ENCODE measurements around the gene ADORA2A.

ADORA2A gene

DNA sequence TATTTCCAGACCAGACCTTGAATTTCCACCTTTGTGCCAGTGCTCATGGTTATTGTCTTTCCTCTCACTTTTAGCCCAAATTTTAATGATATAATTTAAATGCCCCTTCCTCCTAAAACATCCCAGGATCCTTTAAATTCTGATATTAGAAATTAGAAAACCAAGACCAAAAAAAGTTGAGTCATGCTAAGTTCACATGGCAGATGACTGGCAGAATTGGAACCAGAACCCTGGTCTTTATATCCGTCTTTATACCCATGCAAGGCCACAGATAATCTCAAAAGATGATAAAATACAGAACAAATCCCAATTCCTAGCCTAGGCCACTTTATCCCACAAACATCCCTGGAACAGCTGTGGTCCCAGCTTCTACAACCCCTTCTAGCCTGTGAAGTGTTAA lies 26.5 kb downstream of the ADORA2A start:
- no peak for DNase-seq (ENCODE audit: low spot score)

DNA sequence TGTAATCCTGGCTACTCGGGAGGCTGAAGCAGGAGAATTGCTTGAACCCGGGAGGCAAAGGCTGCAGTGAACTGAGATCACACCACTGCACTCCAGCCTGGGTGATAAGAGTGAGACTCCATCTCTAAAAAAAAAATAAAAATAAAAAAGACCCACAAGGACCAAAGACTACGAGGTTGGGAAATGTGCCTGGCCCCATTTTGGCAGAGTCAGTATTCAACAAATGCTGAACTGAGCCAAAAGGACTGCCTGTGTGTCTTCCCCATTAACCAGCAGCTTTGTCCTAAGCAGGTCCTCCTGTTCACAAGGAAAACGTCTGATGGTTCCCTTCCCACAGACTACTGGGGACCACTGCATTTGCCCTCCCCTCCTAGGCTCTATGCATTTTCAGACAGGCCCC lies 27.6 kb downstream of the ADORA2A start:
- no peak for DNase-seq (ENCODE audit: low spot score)

DNA sequence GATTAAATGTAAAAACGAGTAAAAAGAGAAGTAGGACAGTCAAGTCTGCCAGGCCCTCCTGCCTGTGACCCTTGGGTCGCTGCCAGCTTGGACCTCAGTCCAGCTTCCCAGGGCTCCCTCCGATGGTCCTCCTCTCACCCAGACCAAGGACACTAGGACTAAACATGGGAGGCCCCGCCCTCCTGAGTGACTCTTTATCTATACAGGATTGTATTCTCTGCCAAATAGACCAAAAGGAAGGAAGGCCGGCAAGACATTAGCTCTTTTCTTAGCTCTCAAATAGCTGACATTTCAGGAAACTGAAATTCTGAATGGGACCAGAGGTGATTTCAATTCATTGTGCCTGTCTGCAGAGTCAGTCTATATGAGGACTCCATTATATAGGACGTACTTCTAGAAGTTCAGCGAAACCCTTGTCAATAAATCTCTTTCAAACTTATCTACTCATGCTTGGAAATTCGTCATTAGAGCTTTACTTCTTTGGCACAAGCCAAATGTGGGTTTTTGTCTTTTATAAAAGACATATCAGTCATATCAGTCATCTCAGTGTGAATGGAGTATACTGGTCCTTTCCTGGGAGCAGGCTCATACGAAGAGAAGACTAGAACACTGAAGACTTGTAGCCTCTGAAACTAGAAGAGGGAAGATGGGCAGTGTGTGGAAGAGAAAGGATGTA lies 28.5 kb downstream of the ADORA2A start:
- DNase-seq (ENCODE audit: low spot score) = no peak

DNA sequence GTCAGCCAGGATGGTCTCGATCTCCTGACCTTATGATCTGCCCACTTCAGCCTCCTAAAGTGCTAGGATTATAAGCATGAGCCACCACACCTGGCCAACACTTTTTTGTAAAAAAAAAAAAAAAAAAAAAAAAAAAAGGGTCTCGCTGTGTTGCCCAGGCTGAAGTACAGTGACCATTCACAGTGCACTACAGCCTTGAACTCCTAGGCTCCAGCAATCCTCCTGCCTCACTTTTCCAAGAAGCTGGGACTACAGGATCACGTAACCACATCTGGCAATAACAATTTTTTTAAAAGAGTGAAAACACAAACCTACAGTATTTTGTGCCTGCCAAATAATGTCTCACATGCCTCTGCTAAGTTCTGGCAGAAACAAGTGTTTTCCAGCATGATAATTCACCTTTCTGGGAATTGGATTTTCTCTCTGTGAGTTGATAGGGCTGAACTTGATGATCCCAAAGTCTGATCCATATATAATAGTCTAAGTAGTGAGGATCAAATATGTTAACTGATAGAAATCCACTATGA lies 30.6 kb downstream of the ADORA2A start:
- DNase-seq (ENCODE audit: low spot score) = no peak

DNA sequence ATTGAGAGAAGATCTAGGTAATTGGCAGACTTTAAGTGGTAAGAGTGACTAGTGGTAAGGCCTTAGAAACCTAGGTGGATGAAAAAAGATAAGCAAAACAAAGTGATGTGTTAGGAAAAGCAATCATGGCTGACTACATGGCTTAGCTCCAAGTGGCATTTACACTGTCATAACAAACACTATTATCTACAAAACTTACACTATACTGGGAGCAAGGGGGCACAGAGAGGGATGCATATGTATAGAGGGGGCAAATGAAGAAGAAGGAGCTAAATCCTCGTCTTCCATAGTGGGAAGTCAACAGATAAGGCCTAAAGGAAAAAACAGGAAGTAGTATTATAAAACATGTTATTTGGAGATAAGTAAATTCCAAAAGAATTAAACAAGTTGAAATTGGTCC lies 32.5 kb downstream of the ADORA2A start:
- no peak for DNase-seq (ENCODE audit: low spot score)

DNA sequence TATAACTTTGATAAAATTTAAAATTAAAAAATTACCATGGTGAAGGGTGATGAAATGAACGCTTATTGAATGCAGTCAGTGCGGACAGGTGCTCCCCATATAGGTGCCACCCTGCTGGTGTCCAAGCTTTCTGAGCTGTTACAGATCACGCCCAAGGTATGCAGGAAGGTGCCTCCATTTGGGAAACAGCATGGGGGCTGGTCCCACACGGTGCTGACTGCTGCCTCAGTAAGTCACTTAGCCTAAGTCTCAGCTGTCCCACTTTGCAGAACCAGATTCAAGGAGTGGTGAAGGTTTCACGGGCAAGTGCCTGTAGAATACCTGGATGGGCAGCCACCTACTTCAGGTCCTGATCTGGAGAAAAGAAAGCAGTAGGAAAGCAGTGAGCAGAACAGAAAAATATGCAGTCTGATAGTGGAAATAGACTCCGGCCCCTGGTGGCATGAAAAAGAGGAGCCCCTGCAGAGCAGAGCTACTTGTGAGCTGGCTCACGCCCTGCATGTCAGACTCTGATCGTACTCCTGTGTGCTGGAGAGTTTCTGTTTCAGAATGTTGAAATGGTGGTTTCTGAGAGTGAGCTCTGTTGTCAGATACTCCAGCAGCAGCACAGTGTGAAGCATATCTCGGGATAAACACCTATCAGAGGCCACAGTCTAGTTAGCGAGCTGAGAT lies 33.2 kb downstream of the ADORA2A start:
- no peak for DNase-seq (ENCODE audit: low spot score)

DNA sequence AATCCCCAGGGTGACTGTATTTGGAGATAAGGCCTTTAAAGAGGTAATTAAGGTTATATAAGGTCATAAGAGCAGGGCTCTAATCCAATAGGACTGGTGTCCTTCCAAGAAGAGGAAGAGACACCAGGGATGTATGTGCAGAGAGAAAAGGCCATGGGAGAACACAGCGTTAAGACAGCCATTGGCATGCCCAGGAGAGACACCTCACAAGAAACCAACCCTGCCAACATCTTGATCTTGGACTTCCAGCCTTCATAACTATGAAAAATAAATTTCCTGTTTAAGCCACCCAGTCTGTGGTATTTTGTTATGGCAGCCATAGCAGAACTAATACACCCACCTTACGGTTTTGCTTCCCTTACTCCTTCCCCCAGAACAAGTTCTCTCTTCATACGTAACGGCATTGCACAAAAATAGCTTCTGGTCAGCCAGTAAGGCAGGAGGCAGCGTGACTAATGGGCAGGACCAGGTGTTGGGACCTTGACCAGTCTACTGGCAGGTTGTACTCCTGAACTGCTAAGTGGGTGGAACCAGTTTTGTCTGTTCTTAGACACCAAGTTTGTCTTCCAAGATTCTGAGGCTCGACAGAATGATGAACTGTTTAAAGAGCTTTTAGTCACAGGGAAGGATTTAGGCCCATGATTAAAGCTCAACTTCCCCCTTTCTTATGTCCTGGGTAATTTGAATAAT lies 35.8 kb downstream of the ADORA2A start:
- no peak for DNase-seq (ENCODE audit: low spot score)

DNA sequence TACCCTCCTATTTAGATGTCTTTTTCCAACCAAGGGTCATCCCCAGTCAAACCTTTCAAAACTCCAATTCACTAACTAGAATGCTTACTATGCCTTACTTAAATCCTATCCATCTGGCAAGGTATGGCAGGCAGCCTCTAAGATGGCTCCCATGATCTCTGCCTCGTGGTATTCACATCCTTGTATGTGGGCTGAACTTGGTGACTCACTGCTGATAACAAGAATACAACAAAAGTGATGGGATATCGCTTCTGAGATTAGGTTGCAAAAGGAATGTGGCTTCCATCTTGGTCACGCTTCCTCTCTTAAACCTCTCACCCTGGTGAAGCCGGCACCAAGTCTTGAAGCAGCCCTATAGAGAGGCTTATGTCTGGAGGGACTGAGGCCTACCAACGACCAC lies 38.2 kb downstream of the ADORA2A start:
- no peak for DNase-seq (ENCODE audit: low spot score)

DNA sequence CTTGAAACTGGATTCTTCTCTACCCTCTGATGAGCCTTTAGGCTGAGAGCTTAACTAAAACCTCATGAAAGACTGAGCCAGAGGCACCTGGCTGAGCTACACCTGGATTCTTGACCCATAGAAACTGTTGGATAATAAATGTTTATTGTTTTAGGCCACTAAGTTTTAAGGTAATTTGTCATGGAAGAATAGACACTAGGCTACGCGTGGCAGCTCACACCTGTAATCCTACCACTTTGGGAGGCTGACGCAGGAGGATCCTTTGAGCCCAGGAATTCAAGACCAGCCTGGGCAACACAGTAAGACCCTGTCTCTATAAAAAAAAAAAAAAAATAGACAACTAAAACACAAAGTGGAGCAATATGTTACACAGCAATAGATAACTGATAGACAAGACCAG lies 38.6 kb downstream of the ADORA2A start:
- no peak for DNase-seq (ENCODE audit: low spot score)

DNA sequence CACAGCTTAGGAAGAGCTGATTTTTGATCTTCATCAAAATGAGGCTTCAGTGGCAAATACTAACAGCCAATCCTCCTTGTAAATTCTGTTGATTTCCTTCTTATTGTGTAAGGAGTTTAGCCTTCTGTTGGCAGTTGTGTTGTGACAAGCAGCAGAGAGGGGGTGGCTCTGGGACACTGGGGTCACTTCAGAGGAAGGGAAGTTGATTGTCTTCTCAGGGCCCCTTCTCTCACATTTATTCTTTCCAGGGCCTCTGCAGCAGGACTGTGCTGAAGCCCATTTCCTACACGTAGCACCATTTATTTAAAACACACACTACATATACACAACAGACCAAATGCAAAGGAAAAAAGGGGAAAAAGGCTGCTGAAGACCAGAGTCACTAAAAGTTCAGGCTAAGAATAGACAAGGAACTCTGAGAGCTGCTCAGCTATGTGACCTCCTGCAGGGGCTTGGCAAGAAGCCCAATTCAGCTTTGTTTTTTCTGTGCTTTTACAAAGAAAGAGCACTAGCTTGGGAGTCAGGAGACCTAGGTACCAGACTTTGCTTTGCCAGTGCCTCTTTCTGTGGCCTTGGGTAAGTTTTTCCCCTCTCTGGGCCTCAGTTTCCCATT lies 39.4 kb downstream of the ADORA2A start:
- DNase-seq (ENCODE audit: low spot score) = no peak

DNA sequence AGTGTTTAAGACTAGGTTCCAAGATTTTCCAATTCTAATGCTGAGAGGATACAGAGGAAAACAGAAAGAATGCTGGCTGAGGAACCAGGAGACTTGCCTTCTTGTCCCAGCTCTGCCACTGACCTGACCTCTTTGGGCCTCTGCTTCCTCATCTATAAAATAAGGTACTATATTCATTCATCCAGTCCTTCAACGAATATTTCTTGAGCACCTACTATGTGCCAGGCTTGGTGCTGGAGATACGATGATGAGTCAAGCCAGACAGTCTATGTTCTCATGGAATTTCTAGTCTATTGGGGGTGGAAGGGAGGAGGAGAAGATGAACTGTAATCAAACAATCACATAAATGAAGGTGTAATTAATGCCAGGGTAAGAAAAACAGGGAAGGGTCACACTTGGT lies 39.9 kb downstream of the ADORA2A start:
- DNase-seq (ENCODE audit: low spot score) = no peak

DNA sequence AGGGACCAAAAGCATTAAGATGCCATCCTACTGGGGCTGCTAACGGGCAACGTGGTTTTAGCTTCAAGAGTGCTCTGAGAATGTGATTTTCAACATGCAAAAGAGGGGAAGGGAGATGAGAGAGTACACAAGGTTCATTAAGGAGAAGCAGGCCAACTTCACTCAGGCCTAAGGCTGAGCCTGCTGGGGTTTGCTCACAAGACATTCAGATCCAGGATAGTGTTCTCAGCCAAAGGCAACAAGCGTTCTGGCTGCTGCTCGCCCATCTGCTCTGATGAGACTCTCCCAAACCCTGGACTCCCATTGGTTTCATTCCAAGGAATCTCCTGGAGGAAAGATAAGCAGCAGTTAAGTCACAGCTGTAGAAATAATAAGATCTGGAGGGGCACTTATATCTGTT lies 44.2 kb downstream of the ADORA2A start:
- no peak for DNase-seq (ENCODE audit: low spot score)

DNA sequence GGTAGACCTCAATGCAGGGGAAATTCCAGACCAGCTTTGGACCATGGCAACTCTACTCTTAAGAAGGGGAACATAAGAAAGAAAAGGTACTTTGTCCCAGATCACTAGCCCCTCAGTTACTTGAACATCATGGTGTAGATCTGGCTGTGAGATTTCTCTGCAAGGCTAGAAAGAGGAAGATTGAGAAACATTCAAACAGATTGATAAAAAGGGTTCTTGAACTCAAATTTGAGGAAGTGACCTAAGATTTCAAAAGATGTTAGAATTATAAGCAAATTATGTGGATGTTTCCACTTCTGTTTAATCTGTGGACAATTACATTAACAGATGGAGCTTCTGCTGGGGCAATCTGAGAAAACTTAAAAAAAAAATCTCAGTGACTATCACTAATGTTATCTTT lies 45.9 kb downstream of the ADORA2A start:
- DNase-seq (ENCODE audit: low spot score) = no peak

DNA sequence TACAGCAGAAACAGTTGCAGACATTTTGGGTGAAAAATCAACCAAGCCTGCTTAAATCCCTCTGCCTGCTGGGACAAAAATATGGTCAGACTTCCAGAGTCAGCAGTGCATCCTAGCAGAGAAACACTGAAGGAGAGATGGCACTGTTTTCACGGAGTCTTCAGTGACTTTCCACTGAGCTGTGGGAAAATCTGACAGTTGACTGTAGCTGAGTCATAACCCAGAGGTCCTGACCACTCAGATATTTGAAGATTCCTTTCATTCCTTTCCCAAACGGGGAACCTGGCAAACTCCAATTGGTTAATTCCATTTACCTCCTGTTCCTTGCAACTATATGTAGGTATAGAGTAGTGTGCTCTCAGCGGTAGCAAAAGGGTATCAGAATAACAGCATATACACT lies 46.8 kb downstream of the ADORA2A start:
- no peak for DNase-seq (ENCODE audit: low spot score)

DNA sequence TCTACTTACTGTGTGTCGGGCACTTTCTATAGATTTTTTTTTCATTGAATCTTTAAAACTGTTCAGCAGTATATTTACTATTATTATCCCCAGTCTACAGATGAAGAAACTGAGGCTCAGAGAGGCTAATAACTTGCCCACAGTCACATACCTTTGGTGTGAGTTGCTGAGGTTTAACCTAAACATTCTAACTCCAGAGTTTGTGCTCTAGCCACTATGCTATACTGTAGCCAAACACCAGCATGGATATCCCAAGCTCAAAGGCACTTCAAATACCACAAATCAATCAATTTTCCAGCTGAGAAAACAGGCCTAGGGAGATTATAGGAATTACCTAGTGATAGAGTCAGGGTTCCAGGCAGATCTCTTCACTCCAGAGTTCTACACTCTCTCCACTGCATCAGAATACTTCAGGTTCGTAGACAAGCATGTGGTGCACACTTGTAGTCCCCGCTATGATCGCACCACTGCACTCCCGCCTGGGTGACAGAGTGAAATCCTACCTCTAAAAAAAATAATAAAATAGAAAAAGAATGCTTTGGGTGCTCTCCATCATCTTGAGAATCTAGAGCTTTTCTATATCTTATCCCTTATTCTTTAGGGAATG lies 47.4 kb downstream of the ADORA2A start:
- DNase-seq (ENCODE audit: low spot score) = no peak

DNA sequence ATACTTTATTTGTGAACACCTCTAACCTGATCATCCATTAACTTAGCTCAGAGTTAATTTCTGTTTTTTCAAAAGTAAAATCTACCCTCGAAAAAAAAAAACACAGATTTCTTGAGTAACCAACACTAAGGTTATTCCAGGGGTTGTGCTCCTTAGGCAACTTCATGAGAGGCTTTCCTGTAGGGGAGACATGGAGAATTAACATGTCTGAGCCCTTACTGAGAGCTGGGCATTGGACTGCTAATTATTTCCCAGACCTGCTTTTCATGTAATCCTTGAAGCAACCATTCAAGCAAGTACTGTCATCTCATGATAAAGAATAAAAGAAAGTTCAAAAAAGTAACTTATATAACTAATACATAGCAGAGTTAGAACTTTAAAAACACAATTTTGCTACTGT lies 54.2 kb downstream of the ADORA2A start:
- no peak for DNase-seq (ENCODE audit: low spot score)

DNA sequence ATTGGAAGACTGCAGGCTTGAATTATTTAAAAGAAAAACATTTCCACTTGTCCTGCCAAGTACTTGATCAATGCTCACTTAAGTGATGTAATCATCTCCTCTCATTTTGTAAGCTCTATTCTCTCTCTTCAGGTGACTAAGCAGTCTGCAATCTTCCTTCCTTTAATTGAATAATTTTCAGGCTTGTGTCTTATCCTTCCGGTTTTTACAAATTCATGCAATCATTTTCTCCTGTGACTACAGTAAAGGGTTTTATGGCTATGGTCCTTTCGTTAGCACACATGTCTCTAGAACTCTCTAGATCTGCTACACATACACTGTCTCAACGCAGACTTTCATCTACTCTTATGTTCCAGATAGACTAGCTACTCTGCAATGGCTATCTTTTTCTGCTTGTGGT lies 55.2 kb downstream of the ADORA2A start:
- no peak for DNase-seq (ENCODE audit: low spot score)

DNA sequence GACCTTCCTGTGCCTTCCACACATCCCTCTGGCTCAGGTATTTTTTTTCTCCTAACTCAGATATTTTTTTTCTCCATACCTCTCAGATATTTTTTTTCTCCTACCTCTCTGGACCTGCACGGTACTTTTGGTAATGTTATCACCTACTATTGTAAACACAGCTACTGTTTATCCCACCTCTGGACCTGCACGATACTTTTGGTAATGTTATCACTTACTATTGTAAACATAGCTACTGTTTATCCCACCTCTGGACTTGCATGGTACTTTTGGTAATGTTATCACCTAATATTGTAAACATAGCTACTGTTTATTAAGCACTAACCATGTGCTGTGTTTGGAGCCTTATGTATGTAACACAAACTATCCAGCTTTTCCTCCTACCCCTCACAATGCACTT lies 55.6 kb downstream of the ADORA2A start:
- DNase-seq (ENCODE audit: low spot score) = no peak

DNA sequence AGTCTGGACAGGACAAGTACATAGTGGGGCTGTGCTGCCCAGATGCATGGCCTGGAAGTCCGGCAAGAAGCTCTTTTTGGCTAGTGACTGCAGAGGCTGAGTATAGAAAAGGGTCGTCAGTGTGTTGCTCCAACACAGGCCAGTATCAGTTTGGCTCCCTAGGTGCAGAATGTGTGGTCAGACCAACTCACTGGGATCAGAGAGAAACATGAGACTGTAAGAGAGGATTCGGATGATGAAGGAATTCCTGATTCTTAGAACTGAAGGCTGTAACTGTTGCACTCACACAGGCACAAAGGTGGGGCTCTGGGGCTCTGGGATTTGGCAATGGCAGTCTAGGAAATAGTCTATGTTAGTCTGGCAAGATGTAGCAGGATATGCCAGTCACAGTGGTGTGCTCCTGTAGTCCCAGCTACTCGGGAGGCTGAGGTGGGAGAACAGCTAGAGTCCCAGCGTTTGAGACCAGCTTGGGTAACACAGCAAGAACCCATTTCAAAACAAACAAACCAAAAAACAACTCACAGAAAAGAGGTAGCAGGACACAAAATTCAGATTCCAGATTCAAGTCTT lies 56.7 kb downstream of the ADORA2A start:
- DNase-seq (ENCODE audit: low spot score) = no peak

DNA sequence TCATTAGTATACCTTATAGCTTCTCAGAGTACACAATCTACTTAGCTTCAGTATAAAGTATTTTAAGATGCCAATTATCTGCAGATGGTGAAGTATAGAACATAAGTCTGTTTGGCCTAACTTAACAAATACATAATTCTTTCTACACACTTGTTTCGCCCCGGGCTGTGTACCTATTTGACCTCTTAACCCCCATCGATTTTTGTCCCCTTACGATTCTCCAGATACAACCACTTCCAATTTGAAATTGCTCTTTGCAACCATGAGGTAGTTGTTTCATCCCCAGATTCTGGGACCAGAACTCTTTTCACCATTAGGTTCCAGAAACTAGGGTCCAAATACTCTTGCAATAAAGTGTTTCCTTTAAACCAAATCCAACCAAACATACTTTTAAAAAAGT lies 57.8 kb downstream of the ADORA2A start:
- DNase-seq (ENCODE audit: low spot score) = no peak

DNA sequence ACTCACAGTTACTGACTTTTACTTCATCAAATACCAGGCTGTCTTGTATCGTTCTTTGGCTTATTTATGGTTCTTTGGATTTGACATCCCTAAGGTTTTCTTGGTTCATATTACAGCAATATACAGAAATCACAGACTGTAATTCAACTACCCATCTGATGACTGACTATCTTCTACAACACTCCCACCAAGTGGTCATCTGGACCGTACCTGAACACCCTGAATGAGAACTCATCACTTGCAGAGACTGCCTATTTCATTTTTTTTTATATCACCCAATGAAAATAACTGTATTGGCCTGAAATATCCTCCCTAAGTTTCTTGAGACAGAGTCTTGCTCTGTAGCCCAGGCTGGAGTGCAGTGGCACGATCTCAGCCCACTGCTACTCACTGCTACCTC lies 58.2 kb downstream of the ADORA2A start:
- DNase-seq (ENCODE audit: low spot score) = peak; percentile 24

DNA sequence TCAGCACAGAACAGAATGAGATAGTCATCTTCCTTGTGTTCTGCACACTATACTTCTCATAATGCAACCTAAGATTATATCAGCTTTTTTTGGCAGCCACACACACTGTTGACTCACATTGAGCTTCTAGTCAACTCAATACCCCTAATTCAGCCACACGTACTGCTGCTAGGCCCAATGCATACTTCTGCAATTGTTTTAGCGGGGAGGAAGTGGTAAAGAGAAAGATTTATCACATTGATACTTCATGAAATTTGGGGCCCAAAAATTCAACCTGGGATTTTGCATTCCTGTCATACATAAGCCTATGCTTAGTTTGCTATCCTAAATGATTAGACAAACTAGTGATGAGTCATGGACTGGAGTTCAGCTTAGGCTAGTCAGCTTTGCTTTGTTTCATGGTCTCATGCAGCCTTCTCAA lies 59.1 kb downstream of the ADORA2A start:
- DNase-seq (ENCODE audit: low spot score) = no peak

Data from CD4-positive, alpha-beta T cell treated with Interleukin-2 at 100 ng/mL for 4 hours (primary cell).